ENCODE data around the gene DSG1. TPM values are rescaled to one million over a fixed set of nuclear protein-coding genes. Genes with fewer than 3 reads are reported as not detected.

DSG1 gene
- total RNA-seq, 2 experiments from 2014 or later, result not detected

DNA sequence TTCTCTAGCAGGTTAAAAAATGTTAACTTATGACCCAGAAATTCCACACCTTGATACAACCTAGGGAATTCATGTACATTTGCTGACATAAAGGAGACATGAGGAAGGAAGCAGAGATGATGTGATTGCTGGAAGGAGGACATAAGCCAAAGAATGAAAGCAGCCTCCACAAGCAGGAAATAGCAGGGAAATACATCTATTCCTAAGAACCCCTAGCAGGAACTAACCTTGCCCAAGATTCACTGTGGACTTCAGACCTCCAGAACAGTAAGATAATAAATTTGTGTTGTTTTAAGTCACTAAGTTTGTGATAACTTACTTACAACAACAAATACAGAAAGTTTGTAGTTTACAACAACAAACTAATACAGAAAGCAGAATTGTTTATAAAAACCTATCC lies 54.0 kb downstream of the DSG1 start:
- Mint-ChIP-seq H3K4me1 (no peaks in the 10 kb centered on the region), H3K4me3 (no peak overlapping the region), H3K36me3 (ENCODE audit: low read depth) (no peaks in the 10 kb centered on the region), H3K27me3 (peaks cover 2% of the 10 kb centered on the region), H3K9me3 (no peaks in the 10 kb centered on the region), H3K27ac (no peak overlapping the region)
- POLR2A ChIA-PET, result no interaction called here
- CTCF ChIA-PET, result no interaction called here
- no peak for DNase-seq

DNA sequence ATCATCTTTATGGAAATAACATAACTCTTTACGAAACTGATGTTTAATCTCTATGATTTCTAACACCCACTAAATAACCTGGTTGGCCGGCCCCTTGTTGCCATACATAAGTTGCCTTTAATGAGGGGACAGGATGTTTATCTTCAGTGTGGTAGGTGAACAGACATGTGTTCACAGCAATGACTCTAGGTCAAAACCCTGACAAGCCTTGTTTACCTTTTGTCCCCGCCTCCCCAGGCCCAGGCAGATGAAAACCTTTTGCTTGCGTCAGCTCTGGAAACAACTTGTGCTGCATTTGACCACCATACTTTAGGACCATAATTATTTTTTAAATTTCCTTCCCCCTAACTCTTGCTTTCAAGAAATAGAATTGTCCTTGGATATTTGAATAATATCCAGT lies 55.7 kb downstream of the DSG1 start:
- Mint-ChIP-seq H3K27ac (no peak overlapping the region), H3K9me3 (no peaks in the 10 kb centered on the region), H3K27me3 (no peaks in the 10 kb centered on the region), H3K4me3 (no peak overlapping the region), H3K4me1 (no peaks in the 10 kb centered on the region), H3K36me3 (ENCODE audit: low read depth) (no peaks in the 10 kb centered on the region)
- CTCF ChIA-PET, result no interaction called here
- no peak for DNase-seq
- POLR2A ChIA-PET, result no interaction called here

DNA sequence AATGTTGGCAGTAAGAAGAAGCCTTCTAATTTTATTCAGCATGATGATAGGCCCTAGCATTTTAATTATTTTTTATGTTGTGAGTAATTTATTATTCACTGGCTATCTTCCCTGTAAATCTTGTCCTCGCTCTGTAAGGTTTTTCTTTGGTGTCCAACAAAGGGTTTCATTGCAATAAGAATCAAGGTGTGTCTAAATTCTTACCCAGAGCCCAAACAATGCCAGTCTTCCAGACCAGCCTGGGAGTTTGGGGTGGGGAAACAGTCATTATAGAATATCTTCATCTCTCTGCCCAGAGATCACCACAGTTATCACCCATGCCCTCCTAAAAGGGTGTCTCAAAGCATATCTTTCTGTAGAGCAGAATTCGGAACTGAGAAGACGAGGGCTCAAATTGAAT lies 58.5 kb downstream of the DSG1 start, which contains the start of gene DSG4:
TSS of gene DSG4 (plus strand) at position 301 of the 400 bp plus-strand sequence. CDS start 135 bp downstream, outside the sequence.
- ChIA-PET POLR2A (no interaction called here), CTCF (no interaction called here)
- DNase-seq, result no peak
- Mint-ChIP-seq H3K4me1 (no peaks in the 10 kb centered on the region), H3K4me3 (no peak within 1 kb of the TSS), H3K27ac (no peak within 1 kb of the TSS), H3K9me3 (no peaks in the 10 kb centered on the region), H3K27me3 (no peaks in the 10 kb centered on the region), H3K36me3 (ENCODE audit: low read depth) (no peaks in the 10 kb centered on the region)

DNA sequence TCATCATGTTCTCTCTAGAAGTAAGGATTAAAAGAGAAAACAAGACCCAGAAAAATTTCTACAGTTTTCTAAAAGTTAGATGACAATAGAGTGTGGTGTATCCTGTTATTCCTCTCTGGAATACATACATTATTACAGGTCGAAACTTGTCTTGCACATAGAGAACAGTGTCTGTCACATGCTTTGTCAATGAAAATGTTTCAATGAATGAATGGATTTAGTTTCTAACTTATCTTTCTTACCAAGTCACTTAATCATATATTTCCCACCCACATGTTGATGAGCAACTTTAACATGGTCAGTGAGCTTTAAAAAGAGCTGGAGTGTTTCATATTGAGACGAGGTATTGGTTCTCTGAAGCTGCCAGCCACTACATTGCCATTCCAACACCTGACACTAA lies 63.0 kb downstream of the DSG1 start:
- Mint-ChIP-seq H3K27ac (no peak overlapping the region), H3K4me1 (no peaks in the 10 kb centered on the region), H3K9me3 (no peaks in the 10 kb centered on the region), H3K4me3 (no peak overlapping the region), H3K36me3 (ENCODE audit: low read depth) (no peaks in the 10 kb centered on the region), H3K27me3 (no peaks in the 10 kb centered on the region)
- ChIA-PET POLR2A (no interaction called here), CTCF (no interaction called here)
- DNase-seq, result no peak

DNA sequence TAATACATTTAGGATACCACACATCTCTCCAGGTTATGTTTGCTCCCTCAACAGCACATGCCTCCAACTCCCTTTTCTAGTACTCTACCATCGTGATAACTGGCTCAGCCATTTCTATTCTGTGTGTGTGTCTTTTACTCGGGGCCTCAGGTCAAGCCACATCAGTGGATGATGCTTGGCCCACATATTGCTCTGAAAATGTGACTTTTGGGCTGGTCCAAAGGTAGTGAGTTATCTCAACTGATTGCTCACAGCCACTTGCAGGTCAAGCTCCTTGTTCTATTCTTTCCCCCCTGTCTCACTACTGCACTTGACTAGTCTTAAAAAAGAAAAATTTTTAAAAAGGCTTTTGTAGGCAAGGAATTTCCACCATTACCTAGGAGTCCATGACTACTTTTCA lies 64.1 kb downstream of the DSG1 start:
- no peaks in the 10 kb centered on the region for H3K27me3 Mint-ChIP-seq
- H3K4me3 Mint-ChIP-seq, result no peak overlapping the region
- CTCF ChIA-PET, result no interaction called here
- no peaks in the 10 kb centered on the region for H3K4me1 Mint-ChIP-seq
- H3K27ac Mint-ChIP-seq, result no peak overlapping the region
- no peaks in the 10 kb centered on the region for H3K9me3 Mint-ChIP-seq
- POLR2A ChIA-PET, result no interaction called here
- no peaks in the 10 kb centered on the region for H3K36me3 Mint-ChIP-seq (ENCODE audit: low read depth)
- DNase-seq, result no peak

DNA sequence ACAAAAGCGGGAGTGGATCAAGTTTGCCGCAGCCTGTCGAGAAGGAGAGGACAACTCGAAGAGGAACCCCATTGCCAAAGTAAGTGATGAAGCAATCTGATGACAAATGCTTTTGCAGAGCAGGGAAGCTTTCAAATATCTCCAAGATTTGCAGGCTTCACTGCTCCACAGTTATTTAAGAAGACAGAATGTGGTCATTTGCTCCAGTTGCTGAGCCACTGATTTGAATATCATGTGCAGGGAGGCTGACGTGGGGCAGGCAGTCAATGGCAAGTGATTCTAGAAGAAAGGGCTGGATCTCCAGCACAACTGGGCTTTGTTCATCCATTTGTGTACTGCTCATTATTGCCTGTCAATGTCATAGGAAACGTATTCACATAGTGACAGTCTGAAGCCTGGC lies 68.8 kb downstream of the DSG1 start:
- no peaks in the 10 kb centered on the region for H3K36me3 Mint-ChIP-seq (ENCODE audit: low read depth)
- no peak overlapping the region for H3K4me3 Mint-ChIP-seq
- ChIA-PET POLR2A (no interaction called here), CTCF (no interaction called here)
- H3K9me3 Mint-ChIP-seq, result no peaks in the 10 kb centered on the region
- DNase-seq, result no peak
- no peaks in the 10 kb centered on the region for H3K27me3 Mint-ChIP-seq
- no peaks in the 10 kb centered on the region for H3K4me1 Mint-ChIP-seq
- H3K27ac Mint-ChIP-seq, result no peak overlapping the region

DNA sequence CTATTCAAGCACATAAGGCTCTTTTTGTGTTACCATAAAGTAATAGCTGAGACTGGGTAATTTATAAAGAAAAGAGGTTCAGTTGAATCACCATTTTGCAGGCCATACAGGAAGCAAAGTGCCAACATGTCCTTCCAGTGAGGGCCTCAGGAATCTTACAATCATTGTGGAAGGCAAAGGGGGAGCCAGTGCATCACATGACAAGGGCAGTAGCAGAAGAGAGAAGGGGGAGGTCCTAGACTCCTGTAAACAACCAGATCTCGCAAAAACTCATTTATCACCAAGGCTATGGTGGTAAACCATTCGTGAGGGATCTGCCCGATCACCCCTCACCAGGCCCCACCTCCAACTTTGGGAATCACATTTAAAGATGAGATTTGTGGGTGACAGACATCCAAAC lies 75.3 kb downstream of the DSG1 start:
- no peaks in the 10 kb centered on the region for H3K4me1 Mint-ChIP-seq
- H3K27ac Mint-ChIP-seq, result no peak overlapping the region
- no peaks in the 10 kb centered on the region for H3K36me3 Mint-ChIP-seq (ENCODE audit: low read depth)
- ChIA-PET POLR2A (no interaction called here), CTCF (no interaction called here)
- H3K4me3 Mint-ChIP-seq, result no peak overlapping the region
- H3K27me3 Mint-ChIP-seq, result no peaks in the 10 kb centered on the region
- no peaks in the 10 kb centered on the region for H3K9me3 Mint-ChIP-seq
- DNase-seq, result no peak

DNA sequence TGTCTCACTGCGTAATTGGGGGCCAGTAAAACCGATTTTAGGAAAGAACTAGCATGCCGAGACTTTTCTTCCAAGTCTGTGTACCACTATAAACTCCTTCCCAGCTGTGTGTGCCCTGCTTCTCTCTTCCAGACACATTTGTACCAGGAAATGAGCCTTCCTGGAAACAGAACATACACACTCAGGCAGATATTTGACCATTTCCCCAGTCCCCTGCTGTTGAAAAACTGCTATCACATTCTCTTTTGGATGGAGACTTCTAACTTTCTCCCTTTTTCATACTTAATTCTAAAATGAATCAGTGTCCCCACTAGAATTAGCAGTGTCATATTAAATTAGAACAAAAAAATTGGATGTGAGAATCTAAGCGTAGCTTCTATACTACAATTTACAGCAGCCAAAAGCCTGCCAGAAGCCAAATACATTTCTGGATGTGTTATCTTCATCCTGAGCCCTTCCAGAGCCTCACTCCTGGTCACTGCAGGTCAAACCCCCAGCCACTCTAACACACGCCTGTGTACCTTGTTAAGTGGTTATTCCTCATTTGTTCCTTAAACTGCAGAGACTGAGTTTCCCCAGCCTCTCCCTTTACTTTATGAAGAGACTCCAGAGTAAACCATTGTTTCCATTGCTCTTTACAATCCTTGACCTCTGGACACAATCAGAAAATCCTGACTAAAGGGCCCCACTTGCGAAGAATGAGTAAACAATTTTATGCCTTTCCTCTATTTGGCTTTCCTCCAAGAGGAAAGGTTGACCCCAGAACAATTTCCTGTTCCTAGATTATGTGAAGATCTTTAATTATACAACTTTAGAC lies 79.0 kb downstream of the DSG1 start:
- Mint-ChIP-seq H3K9me3 (no peaks in the 10 kb centered on the region), H3K4me3 (no peak overlapping the region), H3K27ac (no peak overlapping the region), H3K4me1 (no peaks in the 10 kb centered on the region), H3K36me3 (ENCODE audit: low read depth) (no peaks in the 10 kb centered on the region), H3K27me3 (peaks cover 4% of the 10 kb centered on the region)
- POLR2A ChIA-PET, result no interaction called here
- no peak for DNase-seq
- CTCF ChIA-PET, result no interaction called here

DNA sequence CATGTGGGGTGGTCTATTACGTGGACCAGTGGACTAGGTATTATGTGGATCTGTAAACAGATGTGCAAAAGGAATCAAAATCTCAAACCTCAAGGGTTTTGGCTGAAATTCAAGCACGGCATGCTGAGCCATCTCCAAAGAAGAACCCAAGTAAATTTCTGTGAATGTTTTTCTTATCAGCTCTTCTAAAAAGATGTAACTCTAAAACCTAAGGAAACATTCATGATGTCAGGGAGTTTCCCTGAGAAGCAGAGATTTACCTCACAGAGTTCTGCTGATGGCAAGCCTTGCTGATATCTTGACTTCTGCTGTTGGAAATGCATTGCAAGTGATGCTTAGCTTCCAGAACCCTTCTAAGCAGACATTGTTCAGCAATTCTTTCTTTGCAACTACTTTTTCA lies 80.2 kb downstream of the DSG1 start:
- Mint-ChIP-seq H3K9me3 (no peaks in the 10 kb centered on the region), H3K27me3 (peaks cover 4% of the 10 kb centered on the region), H3K27ac (no peak overlapping the region), H3K4me1 (no peaks in the 10 kb centered on the region), H3K36me3 (ENCODE audit: low read depth) (no peaks in the 10 kb centered on the region), H3K4me3 (no peak overlapping the region)
- DNase-seq, result no peak
- ChIA-PET CTCF (no interaction called here), POLR2A (no interaction called here)

DNA sequence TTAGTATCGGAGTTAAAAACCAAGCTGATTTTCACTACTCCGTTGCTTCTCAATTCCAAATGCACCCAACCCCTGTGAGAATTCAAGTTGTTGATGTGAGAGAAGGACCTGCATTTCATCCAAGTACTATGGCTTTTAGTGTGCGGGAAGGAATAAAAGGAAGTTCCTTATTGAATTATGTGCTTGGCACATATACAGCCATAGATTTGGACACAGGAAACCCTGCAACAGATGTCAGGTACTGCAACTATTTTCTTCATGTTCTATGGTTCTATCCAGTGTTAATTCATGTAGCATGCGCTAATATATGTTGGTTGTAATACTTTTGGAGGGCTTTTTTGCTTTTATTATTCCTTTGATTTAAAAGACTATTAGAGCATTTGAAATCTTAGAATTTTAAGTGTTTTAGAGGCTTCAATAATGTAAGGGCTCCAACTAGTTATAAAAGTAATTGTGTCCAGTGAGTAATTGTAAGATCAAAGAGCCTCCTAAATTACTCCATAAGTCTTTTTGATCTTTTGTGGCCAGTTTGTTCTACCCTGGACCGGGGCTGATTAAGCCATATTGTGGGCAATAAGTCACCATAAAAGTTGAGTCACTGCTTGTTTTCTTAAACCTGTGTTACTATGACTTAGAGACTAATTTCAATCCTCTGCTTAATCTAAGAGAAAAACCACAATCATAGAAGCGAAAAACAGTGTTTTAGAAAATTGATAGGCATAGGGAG lies 81.5 kb downstream of the DSG1 start:
- POLR2A ChIA-PET, result no interaction called here
- peaks cover 4% of the 10 kb centered on the region for H3K27me3 Mint-ChIP-seq
- no peak overlapping the region for H3K27ac Mint-ChIP-seq
- CTCF ChIA-PET, result no interaction called here
- no peak overlapping the region for H3K4me3 Mint-ChIP-seq
- no peaks in the 10 kb centered on the region for H3K4me1 Mint-ChIP-seq
- H3K36me3 Mint-ChIP-seq (ENCODE audit: low read depth), result no peaks in the 10 kb centered on the region
- H3K9me3 Mint-ChIP-seq, result no peaks in the 10 kb centered on the region
- no peak for DNase-seq

DNA sequence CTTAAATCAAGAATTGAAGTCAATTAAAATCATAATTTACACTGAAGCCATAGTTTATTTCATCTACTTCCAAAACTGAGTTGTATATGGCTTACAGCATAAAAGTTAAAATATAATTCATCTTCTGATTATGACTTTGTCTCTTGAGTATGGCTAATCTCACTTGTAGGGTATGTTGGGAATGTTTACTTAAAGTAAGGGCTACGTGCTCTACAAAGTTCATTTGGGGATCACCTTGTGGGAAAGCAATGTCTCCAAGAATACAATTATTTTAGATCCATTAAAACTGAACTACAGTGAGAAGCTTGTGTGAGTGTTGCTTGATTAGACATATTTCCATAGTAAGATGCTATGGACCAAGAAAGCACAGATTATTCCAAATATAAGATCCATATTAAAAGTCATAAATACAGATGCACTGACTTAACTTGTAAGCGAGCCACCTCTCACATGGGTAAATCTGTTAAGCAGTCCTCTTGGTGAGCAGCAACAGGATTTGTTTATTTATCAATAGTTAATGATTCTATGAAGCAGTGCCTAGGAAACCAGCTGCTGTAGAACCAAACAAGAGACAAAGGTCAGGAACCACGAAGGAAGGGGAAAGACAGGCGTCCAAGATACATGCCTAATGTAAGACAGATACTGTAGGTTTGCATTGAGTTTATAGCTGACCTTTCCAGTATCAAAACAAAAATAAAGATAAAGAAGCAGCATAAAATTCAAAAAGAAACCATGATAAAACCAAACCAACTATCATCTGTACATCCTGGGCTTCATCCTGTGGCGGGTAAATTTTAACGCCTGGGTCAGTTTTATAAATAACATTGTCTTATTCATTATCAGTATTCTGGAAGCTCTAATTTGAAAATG lies 83.4 kb downstream of the DSG1 start:
- H3K27me3 Mint-ChIP-seq, result peaks cover 4% of the 10 kb centered on the region
- no peak for DNase-seq
- no peak overlapping the region for H3K27ac Mint-ChIP-seq
- no peaks in the 10 kb centered on the region for H3K4me1 Mint-ChIP-seq
- no peaks in the 10 kb centered on the region for H3K9me3 Mint-ChIP-seq
- H3K4me3 Mint-ChIP-seq, result no peak overlapping the region
- ChIA-PET CTCF (no interaction called here), POLR2A (no interaction called here)
- H3K36me3 Mint-ChIP-seq (ENCODE audit: low read depth), result no peaks in the 10 kb centered on the region

DNA sequence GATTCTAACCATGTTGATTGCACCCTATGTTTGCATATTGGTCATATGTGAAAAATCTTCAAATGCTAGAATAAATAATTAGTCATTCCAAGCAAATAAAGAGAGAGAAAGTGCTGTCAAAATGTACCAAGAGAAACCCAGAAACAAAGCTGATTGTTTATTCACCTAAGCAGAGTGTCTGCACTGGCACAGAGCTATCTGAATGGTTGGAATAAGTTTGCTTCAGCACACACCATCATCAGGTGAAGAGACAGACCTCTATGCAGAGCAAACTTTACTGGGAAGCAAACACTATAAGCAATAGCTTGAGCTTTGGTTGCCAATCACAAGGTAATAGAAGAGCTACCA lies 84.0 kb downstream of the DSG1 start:
- no peak for DNase-seq
- Mint-ChIP-seq H3K36me3 (ENCODE audit: low read depth) (no peaks in the 10 kb centered on the region), H3K4me3 (no peak overlapping the region), H3K27ac (no peak overlapping the region), H3K4me1 (no peaks in the 10 kb centered on the region), H3K9me3 (no peaks in the 10 kb centered on the region), H3K27me3 (peaks cover 4% of the 10 kb centered on the region)
- ChIA-PET POLR2A (no interaction called here), CTCF (no interaction called here)

DNA sequence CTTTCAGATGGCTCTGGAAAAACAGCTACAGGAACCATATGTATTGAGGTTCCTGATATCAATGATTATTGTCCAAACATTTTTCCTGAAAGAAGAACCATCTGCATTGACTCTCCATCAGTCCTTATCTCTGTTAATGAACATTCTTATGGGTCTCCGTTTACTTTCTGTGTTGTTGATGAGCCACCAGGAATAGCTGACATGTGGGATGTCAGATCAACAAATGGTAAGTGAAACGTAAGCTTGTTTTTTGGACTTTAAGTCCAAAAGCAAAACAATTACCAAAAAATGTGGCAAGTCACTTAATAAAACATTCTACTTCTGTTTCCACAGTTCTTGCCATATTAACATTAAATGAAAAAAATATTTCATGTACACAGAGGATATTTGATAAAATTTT lies 85.4 kb downstream of the DSG1 start:
- Mint-ChIP-seq H3K27ac (no peak overlapping the region), H3K27me3 (peaks cover 4% of the 10 kb centered on the region), H3K9me3 (no peaks in the 10 kb centered on the region), H3K4me1 (no peaks in the 10 kb centered on the region), H3K36me3 (ENCODE audit: low read depth) (no peaks in the 10 kb centered on the region), H3K4me3 (no peak overlapping the region)
- ChIA-PET CTCF (no interaction called here), POLR2A (no interaction called here)
- no peak for DNase-seq

All from activated CD4-positive, alpha-beta T cell treated with anti-CD3 and anti-CD28 coated beads, Interleukin-2, amount 10 ng/mL, durations not matched to agents 7 days and 5 days (primary cell).